Fibroblast of villous mesenchyme (primary cell): ENCODE data around the gene AKAP13. TPM values are rescaled to one million over a fixed set of nuclear protein-coding genes. Genes with fewer than 3 reads are reported as not detected.
A peak's percentile ranks its signal among the peaks of the same experiment; 100 is the strongest.

Experiments used
- DNase-seq: peaks from one replicate; pipeline ENCODE4 v3.0.0-alpha.2; 2010; ENCODE audit warnings: low read depth
- H3K4me3 ChIP-seq: 2 replicates; pipeline ENCODE4 v1.5.1; 2011; ENCODE audit warnings: low read depth, mild to moderate bottlenecking, low read length
- CTCF ChIP-seq: IDR thresholded peaks from 2 replicates; pipeline ENCODE4 v1.5.1; 2012; ENCODE audit warnings: low read depth, mild to moderate bottlenecking, low read length; ENCODE audit not compliant: insufficient read depth
- total RNA-seq: library from RNA; depleted of rRNA; stranded (reverse); fragments of >200 nt; gene quantifications from 2 replicates; pipeline ENCODE4 v1.2.3, GENCODE V29; 2012

The AKAP13 gene
- total RNA-seq, 1 donor: 164 TPM

- TF ChIP-seq CTCF: no peak
- peak; percentile 91 for DNase-seq
- H3K4me3 ChIP-seq: no peak overlapping the region
These were observed 322.1 kb downstream of the AKAP13 start for GRCh38 chr15:85702321-85703101.

- no peak overlapping the region for H3K4me3 ChIP-seq
- no peak for DNase-seq
- no peak for TF ChIP-seq CTCF
These were observed 323.7 kb downstream of the AKAP13 start for GRCh38 chr15:85704066-85704465.

- no peak overlapping the region for H3K4me3 ChIP-seq
- peak; percentile 95 for DNase-seq
These were observed 324.5 kb downstream of the AKAP13 start for GRCh38 chr15:85704720-85705429.

GRCh38 chr15:85706779-85707518, 326.5 kb downstream of the AKAP13 start:
- H3K4me3 ChIP-seq: peak overlapping the region; percentile 33
- TF ChIP-seq CTCF: no peak
- peak; percentile 99 for DNase-seq

More at GRCh38 chr15:85704720-85705429, 324.5 kb downstream of the AKAP13 start:
- no peak for TF ChIP-seq CTCF

GRCh38 chr15:85707519-85708338, 327.3 kb downstream of the AKAP13 start:
- H3K4me3 ChIP-seq: peak overlapping the region; percentile 33
- peak; percentile 96 for DNase-seq
- no peak for TF ChIP-seq CTCF

GRCh38 chr15:85708402-85708941, 328.1 kb downstream of the AKAP13 start:
- peak; percentile 82 for DNase-seq
- no peak for TF ChIP-seq CTCF
- no peak overlapping the region for H3K4me3 ChIP-seq
